CD4-positive, alpha-beta T cell treated with Interleukin-1 beta for 1 hour (primary cell): ENCODE measurements around the gene CUX1.
"Not testable (repeated sequence)": the region's sequence is repeated elsewhere in the genome, so short reads cannot be mapped to it uniquely, and the experiment has no call there.

Source experiments
- DNase-seq, 2 donors: peaks; one replicate each; pipeline ENCODE4 v3.0.0-alpha.2; 2020 to 2022

Gene CUX1

GRCh38 chr7:102323914-102324195, 506.4 kb downstream of the CUX1 start:
- DNase-seq = no peak

GRCh38 chr7:102325106-102325505, 507.7 kb downstream of the CUX1 start:
- not testable (repeated sequence) for DNase-seq

- no peak for DNase-seq
Observed at GRCh38 chr7:102326157-102326889, 508.9 kb downstream of the CUX1 start.

GRCh38 chr7:102327183-102327582, 509.8 kb downstream of the CUX1 start:
- not testable (repeated sequence) for DNase-seq

DNA sequence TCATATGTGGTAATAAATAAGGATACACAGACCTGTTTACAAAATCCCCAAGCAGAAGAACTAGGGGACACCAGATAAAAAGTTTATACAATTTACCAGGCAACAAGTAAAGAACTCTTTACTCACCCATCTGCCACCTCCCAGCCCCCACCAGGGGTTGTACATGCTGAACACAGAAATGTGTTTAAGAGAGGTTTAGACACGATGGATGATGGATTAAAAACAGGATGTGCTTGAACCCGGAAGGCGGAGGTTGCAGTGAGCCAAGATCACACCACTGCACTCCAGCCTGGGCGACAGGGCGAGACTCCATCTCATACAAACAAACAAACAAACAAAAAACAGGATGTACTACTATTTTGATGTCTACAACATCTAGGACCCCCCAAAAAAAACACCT, 511.4 kb downstream of the CUX1 start:
- not testable (repeated sequence) for DNase-seq

DNA sequence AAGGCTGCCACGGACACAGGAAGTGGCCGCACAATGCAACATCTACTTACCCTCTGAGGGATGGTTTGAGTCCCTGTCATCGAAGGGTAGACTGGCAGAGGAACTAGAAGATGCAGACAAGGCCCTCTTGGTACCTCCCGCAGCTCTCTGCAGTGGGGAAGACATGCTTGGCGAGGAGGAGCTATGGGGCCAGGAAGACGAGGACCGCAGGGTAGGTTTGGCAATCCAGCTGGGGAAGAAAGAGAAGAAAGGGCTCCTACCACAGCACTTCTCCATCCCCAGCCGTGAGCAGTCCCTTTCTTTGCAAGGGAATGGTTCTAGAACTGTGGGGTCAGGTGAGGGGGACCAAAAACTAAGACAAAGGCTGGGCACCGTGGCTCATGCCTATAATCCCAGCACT, 511.9 kb downstream of the CUX1 start:
- DNase-seq = not testable (repeated sequence)

- DNase-seq = not testable (repeated sequence)
Observed at GRCh38 chr7:102330666-102331460, 513.4 kb downstream of the CUX1 start.
